Parathyroid adenoma (tissue), 2 donors: ENCODE data around the gene DKK3.

Source experiments
- H2AFZ ChIP-seq: fragments of 300-600 bp; sonication (generic); one replicate; pipeline ENCODE4 v1.7.0; 2017; ENCODE audit warnings: antibody characterized with exemption, mild to moderate bottlenecking
- H3K27ac ChIP-seq: fragments of 300-600 bp; sonication (generic); one replicate; pipeline ENCODE4 v1.7.0; 2017
- H3K27me3 ChIP-seq: fragments of 300-600 bp; sonication (generic); one replicate; pipeline ENCODE4 v1.7.0; 2017; ENCODE audit warnings: low read length; ENCODE audit not compliant: control insufficient read depth, insufficient read depth
- H3K36me3 ChIP-seq: fragments of 300-600 bp; sonication (generic); one replicate; pipeline ENCODE4 v1.7.0; 2017; ENCODE audit warnings: low read length; ENCODE audit not compliant: control insufficient read depth, insufficient read depth
- H3K4me1 ChIP-seq: fragments of 300-600 bp; sonication (generic); one replicate; pipeline ENCODE4 v1.7.0; 2017; ENCODE audit warnings: control low read depth
- H3K4me2 ChIP-seq: fragments of 300-600 bp; sonication (generic); one replicate; pipeline ENCODE4 v1.7.0; 2017; ENCODE audit warnings: low read length
- H3K4me3 ChIP-seq: fragments of 300-600 bp; sonication (generic); one replicate; pipeline ENCODE4 v1.7.0; 2017; ENCODE audit warnings: low read depth, low read length
- H3K79me2 ChIP-seq: fragments of 300-600 bp; sonication (generic); one replicate; pipeline ENCODE4 v1.7.0; 2017; ENCODE audit warnings: control low read depth
- H3K9ac ChIP-seq: fragments of 300-600 bp; sonication (generic); one replicate; pipeline ENCODE4 v1.7.0; 2017; ENCODE audit warnings: mild to moderate bottlenecking
- H3K9me3 ChIP-seq: fragments of 300-600 bp; sonication (generic); one replicate; pipeline ENCODE4 v1.7.0; 2017; ENCODE audit warnings: low read length; ENCODE audit not compliant: control insufficient read depth
- TF ChIP-seq, protein P1 (sequence below): fragments of 300-600 bp; sonication (generic); IDR thresholded peaks from one replicate; pipeline ENCODE4 v1.7.0; 2017; ENCODE audit warnings: antibody characterized with exemption, mild to moderate bottlenecking
- donor health status: primary hyperparathyroidism.

The DKK3 gene

DNA sequence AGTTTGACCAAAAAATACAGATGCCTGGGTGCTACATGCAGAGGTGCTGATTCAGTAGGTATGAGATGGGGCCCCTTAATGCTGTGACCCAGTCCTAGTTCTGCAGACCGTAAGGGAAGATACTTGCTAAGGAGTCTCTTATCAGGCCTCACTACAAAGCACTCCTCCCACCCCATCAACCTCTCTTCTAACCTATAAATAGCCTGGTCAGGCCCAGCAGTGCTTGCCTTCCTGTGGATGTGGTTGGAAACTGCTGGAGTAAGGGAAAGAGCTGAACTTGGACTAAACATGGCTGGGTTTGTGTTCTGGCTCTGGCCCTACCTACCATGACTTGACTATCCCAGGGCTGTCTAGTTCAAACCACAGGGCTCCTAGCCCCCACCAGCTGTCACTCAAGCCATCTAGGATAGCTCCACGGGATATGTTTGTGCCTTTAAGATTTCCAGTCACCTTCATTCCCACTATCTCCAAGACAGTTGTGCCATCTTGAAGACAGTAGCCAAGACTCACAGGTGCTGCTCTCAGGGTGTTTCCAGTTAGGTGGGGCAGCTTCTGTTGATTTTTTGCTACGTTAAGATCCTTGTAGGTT is 9.5 kb upstream of the DKK3 start:
- H3K27me3 ChIP-seq = no peaks in the 10 kb centered on the region
- H3K9me3 ChIP-seq = no peaks in the 10 kb centered on the region
- no peak overlapping the region for H3K9ac ChIP-seq
- H3K36me3 ChIP-seq = no peaks in the 10 kb centered on the region
- H3K4me3 ChIP-seq = no peak overlapping the region
- no peak overlapping the region for H3K4me2 ChIP-seq
- H3K27ac ChIP-seq = no peak overlapping the region
- H3K79me2 ChIP-seq = no peaks in the 10 kb centered on the region
- no peak overlapping the region for H2AFZ ChIP-seq
- H3K4me1 ChIP-seq = peaks cover 3% of the 10 kb centered on the region
- TF ChIP-seq, protein P1, sequence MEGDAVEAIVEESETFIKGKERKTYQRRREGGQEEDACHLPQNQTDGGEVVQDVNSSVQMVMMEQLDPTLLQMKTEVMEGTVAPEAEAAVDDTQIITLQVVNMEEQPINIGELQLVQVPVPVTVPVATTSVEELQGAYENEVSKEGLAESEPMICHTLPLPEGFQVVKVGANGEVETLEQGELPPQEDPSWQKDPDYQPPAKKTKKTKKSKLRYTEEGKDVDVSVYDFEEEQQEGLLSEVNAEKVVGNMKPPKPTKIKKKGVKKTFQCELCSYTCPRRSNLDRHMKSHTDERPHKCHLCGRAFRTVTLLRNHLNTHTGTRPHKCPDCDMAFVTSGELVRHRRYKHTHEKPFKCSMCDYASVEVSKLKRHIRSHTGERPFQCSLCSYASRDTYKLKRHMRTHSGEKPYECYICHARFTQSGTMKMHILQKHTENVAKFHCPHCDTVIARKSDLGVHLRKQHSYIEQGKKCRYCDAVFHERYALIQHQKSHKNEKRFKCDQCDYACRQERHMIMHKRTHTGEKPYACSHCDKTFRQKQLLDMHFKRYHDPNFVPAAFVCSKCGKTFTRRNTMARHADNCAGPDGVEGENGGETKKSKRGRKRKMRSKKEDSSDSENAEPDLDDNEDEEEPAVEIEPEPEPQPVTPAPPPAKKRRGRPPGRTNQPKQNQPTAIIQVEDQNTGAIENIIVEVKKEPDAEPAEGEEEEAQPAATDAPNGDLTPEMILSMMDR = no peak

DNA sequence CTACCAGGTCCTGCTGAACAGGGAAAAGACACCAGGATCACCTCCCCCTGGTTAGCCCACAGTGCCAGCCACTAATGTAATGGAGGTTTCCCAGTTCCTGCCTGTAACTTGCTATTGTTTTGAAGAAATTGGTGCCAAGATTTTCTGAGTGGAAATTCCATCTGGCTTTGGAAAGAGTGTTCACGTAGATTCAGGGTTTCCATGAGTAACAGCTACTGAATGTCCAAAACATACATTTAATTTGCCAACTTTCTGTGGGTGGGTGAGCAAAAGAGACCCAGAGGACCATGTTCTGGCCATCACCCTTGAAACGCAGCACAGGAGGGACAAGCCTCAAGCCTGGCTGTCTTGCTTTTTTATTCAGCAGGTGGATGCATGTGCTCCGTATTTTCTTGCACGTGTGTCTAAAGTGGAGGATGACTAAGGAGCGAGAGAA is 8.8 kb upstream of the DKK3 start:
- H3K27ac ChIP-seq = no peak overlapping the region
- H3K4me3 ChIP-seq = no peak overlapping the region
- H2AFZ ChIP-seq = no peak overlapping the region
- TF ChIP-seq, protein P1 = no peak
- H3K4me1 ChIP-seq = peaks cover 3% of the 10 kb centered on the region
- H3K36me3 ChIP-seq = no peaks in the 10 kb centered on the region
- H3K9me3 ChIP-seq = no peaks in the 10 kb centered on the region
- no peaks in the 10 kb centered on the region for H3K79me2 ChIP-seq
- H3K27me3 ChIP-seq = no peaks in the 10 kb centered on the region
- H3K4me2 ChIP-seq = no peak overlapping the region
- no peak overlapping the region for H3K9ac ChIP-seq

DNA sequence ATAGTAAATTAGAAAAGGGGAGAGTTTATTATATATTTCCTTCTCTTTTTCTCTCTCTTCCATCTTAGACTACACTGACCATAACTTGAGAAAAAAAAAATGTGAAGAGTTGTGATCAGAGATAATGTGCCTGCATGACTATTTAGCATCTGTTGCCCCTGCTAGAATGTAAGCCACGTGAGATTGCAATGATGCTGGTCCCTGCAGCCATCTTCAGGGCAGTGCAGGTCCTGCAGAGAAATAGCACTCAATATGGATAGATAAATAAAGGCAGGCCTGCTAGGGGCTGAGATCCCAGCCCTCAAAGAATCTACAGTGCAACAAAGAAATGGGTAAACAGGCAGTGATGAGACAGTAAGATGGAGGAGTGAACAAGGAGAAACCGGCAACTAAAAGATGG is 7.8 kb upstream of the DKK3 start:
- H3K4me2 ChIP-seq = no peak overlapping the region
- H2AFZ ChIP-seq = no peak overlapping the region
- no peaks in the 10 kb centered on the region for H3K79me2 ChIP-seq
- H3K27me3 ChIP-seq = no peaks in the 10 kb centered on the region
- H3K36me3 ChIP-seq = no peaks in the 10 kb centered on the region
- H3K4me1 ChIP-seq = peaks cover 3% of the 10 kb centered on the region
- no peak overlapping the region for H3K27ac ChIP-seq
- no peak overlapping the region for H3K4me3 ChIP-seq
- H3K9me3 ChIP-seq = no peaks in the 10 kb centered on the region
- no peak overlapping the region for H3K9ac ChIP-seq
- TF ChIP-seq, protein P1 = no peak

DNA sequence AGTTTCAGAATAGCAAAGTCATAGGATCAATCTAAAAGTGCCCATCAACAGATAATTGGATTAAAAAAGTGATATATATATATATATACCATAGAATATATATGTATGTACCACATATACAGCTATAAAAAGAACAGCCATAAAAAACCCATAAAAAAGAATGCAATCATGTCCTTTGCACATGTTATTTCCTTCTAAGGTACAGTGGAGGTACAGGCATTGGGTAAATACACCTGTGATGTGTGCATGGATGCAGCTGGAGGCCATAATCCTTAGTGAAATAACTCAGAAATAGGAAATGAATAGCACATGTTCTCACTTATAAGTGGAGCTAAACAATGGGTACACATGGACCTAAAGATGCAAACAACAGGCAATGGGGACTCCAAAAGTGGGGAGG is 7.1 kb upstream of the DKK3 start:
- H3K27ac ChIP-seq = no peak overlapping the region
- no peaks in the 10 kb centered on the region for H3K9me3 ChIP-seq
- no peak overlapping the region for H3K4me2 ChIP-seq
- H3K27me3 ChIP-seq = no peaks in the 10 kb centered on the region
- no peaks in the 10 kb centered on the region for H3K36me3 ChIP-seq
- TF ChIP-seq, protein P1 = no peak
- H3K79me2 ChIP-seq = no peaks in the 10 kb centered on the region
- peaks cover 3% of the 10 kb centered on the region for H3K4me1 ChIP-seq
- no peak overlapping the region for H2AFZ ChIP-seq
- H3K4me3 ChIP-seq = no peak overlapping the region
- H3K9ac ChIP-seq = no peak overlapping the region

DNA sequence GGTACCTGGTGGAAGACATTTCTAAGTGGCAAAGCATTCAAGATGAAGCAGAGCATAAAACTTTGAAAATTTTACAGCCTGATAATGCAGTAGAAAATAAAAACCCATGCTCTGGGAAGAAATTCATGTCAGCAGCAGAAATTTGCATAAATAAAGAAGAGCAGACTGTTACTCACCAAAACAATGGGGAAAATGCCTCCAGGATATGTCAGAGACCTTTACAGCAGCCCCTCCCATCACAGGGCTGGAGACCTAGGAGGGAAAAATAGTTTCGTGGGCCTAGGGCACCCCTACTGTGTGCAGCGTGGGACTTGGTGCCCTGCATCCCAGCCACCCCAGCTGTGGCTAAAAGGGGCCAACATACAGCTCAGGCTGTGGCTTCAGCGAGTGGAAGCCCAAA is 5.4 kb upstream of the DKK3 start:
- H3K79me2 ChIP-seq = no peaks in the 10 kb centered on the region
- no peak overlapping the region for H3K27ac ChIP-seq
- H3K4me3 ChIP-seq = no peak overlapping the region
- no peaks in the 10 kb centered on the region for H3K36me3 ChIP-seq
- no peaks in the 10 kb centered on the region for H3K4me1 ChIP-seq
- H3K9ac ChIP-seq = no peak overlapping the region
- TF ChIP-seq, protein P1 = no peak
- no peaks in the 10 kb centered on the region for H3K9me3 ChIP-seq
- no peak overlapping the region for H3K4me2 ChIP-seq
- H2AFZ ChIP-seq = no peak overlapping the region
- H3K27me3 ChIP-seq = no peaks in the 10 kb centered on the region
